ENCODE data around the gene CACNA1B. TPM values are rescaled to one million over a fixed set of nuclear protein-coding genes. Genes with fewer than 3 reads are reported as not detected.
"Not testable (repeated sequence)": the region's sequence is repeated elsewhere in the genome, so short reads cannot be mapped to it uniquely, and the experiment has no call there.

CACNA1B gene
- polyA plus RNA-seq (2011; rRNA removed), result 0.01 TPM in 1 of 2 replicates, not detected in the other
- 0.05 and 0.43 TPM in 2 replicates for polyA minus RNA-seq (2011; rRNA and poly(A)+ RNA removed)

DNA sequence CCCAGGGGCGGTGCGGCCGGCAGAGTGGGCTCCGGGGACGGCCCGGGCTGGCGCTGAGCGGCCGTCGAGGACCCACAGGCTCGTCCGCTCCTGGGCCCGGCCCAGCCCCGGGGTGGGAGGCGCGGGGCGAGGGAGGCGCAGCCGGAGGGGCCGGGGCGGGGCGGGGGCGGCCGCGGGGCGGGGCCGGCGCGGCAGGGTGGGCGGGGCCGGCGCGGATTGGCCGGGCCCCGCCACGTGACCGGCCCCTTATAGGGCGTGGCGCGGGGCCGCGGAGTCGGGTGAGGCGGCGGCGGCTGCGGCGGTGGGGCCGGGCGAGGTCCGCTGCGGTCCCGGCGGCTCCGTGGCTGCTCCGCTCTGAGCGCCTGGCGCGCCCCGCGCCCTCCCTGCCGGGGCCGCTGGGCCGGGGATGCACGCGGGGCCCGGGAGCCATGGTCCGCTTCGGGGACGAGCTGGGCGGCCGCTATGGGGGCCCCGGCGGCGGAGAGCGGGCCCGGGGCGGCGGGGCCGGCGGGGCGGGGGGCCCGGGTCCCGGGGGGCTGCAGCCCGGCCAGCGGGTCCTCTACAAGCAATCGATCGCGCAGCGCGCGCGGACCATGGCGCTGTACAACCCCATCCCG is at the start of gene CACNA1B:
TSS of gene CACNA1B (plus strand) at position 277 of the 617 bp plus-strand sequence. CDS start at position 429, 152 bp downstream.
- H3K27me3 ChIP-seq (ENCODE audit: control insufficient read depth, insufficient read depth, low read length); POLR2A ChIA-PET; H3K27ac ChIP-seq (ENCODE audit: low read depth, low read length); CTCF ChIA-PET; DNase-seq (ENCODE audit: low read depth, low spot score): not testable (repeated sequence)
- Histone ChIP-seq H3K4me3 (ENCODE audit: low read depth, low read length) (peak within 1 kb of the TSS; percentile 17; the same call in 1 of the 2 replicates), H3K9me3 (ENCODE audit: control insufficient read depth, insufficient read depth, low read length) (peaks cover 47% of the 10 kb centered on the region; the same call in 1 of the 2 replicates)

DNA sequence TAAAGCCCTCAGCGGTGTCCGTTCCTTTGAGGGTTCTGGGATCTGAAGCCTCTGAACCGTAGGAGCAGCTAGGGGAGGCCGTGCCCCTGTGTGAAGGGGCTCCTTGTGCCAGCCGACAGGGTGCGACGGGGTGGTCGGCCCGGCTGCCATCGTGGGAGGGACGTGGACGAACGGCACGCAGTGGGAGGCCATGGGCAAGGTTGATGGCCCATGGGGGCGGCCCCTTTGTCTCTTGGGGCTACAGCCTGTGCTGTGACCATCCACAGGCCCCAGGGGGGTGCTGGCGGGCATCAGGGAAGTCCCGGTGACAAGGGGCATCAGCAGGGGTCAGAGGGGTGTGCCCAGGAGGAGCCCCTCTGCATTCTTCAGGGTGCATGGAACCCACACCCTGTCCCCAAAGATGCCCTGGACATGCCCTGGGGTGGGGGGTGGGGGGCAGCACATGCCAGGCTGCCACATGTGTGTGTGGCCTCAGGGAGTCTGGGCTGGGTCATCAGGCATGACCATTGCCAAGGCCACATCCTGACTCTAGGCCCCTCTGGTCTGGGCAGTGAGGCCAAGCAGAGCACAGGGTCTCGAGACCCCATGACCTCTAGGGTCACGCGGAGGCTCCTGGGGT is 49.6 kb upstream of the CACNA1B start:
- Histone ChIP-seq H3K27ac (ENCODE audit: low read depth, low read length) (no peak overlapping the region), H3K9me3 (ENCODE audit: control insufficient read depth, insufficient read depth, low read length) (peaks cover 24% of the 10 kb centered on the region; the same call in 1 of the 2 replicates), H3K27me3 (ENCODE audit: control insufficient read depth, insufficient read depth, low read length) (no peaks in the 10 kb centered on the region), H3K4me3 (ENCODE audit: low read depth, low read length) (no peak overlapping the region)
- CTCF ChIA-PET, result no interaction called here
- no peak for DNase-seq (ENCODE audit: low read depth, low spot score)
- TF ChIP-seq, protein P1, sequence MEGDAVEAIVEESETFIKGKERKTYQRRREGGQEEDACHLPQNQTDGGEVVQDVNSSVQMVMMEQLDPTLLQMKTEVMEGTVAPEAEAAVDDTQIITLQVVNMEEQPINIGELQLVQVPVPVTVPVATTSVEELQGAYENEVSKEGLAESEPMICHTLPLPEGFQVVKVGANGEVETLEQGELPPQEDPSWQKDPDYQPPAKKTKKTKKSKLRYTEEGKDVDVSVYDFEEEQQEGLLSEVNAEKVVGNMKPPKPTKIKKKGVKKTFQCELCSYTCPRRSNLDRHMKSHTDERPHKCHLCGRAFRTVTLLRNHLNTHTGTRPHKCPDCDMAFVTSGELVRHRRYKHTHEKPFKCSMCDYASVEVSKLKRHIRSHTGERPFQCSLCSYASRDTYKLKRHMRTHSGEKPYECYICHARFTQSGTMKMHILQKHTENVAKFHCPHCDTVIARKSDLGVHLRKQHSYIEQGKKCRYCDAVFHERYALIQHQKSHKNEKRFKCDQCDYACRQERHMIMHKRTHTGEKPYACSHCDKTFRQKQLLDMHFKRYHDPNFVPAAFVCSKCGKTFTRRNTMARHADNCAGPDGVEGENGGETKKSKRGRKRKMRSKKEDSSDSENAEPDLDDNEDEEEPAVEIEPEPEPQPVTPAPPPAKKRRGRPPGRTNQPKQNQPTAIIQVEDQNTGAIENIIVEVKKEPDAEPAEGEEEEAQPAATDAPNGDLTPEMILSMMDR (IDR thresholded peaks at IDR 0.05; ENCODE audit: low read depth, low read length), result no peak
- POLR2A ChIA-PET, result no interaction called here

DNA sequence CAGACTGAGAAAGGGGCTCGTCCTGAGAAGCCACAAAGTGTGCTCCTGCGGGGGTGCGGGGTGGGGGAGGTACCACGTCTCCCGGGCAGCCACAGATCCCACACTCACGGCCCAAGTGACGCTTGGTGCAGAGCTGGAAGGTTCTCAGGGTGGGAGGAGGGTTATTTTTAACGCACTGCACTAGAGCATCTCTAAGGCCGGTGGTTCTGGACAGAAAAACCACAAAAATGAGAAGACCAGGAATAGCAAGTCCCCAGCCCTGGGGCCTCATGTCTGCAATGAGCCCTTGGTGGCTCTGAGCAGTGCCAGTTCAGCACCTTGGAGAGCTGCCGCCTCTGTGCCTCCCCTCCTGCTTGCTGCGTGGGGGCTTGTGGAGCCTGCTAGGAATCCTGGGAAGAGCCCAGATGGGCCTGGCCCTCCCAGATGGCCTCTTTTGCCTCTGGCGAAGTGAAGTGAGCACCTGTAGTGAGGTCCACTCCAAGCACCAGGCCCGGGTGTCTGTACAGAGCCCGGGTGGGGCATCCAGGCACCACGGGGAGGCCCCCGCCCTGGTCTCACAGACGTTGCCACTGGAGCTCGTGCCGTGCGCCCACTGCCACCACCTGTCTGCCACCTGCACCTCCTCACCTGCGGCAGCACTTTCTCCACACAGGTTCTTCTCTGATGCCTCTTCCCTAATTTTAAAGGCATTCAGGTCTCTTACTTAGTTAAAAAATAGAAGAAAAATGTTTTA is 48.9 kb upstream of the CACNA1B start:
- Histone ChIP-seq H3K27me3 (ENCODE audit: control insufficient read depth, insufficient read depth, low read length) (no peaks in the 10 kb centered on the region), H3K4me3 (ENCODE audit: low read depth, low read length) (no peak overlapping the region), H3K9me3 (ENCODE audit: control insufficient read depth, insufficient read depth, low read length) (peaks cover 27% of the 10 kb centered on the region; the same call in 1 of the 2 replicates), H3K27ac (ENCODE audit: low read depth, low read length) (no peak overlapping the region)
- TF ChIP-seq, protein P1 (IDR thresholded peaks at IDR 0.05; ENCODE audit: low read depth, low read length), result no peak
- ChIA-PET CTCF (no interaction called here), POLR2A (no interaction called here)
- DNase-seq (ENCODE audit: low read depth, low spot score), result no peak

DNA sequence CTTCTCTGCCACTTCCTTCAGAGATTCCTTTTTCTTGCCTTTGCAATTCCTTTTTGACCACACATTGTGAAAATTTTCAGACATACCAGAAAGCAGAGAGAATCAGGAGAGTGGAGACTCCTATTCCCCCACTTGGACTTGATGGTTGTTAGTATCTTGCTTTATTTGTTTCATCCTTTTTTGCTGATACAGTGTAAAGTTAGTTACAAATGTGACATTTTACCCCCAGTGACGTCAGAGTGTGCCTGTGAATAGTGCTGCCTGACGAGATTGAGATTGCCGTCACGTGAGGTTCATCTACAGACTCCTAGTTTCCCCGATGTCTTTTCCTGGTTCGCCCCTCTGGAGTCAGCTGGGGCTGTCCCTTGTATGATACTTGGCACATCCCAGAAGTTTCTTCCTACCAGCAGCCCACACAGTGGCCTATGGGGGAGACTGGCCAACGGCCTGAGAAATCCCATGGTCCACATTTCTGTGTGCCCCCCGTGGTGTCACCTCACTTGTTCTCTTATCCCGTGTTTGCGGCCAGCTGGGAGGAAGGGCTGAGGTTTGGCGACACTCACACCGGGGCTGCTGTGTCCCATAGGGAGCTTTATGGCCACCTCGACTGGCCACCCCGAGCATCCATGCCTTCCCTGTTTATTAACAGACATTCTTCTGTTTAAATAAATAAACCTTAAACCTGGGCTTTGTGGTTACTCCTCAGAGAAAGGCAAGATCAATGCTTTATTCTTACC is 48.2 kb upstream of the CACNA1B start:
- no peak overlapping the region for H3K4me3 ChIP-seq (ENCODE audit: low read depth, low read length)
- ChIA-PET POLR2A (no interaction called here), CTCF (no interaction called here)
- DNase-seq (ENCODE audit: low read depth, low spot score), result no peak
- TF ChIP-seq, protein P1 (IDR thresholded peaks at IDR 0.05; ENCODE audit: low read depth, low read length), result no peak
- H3K9me3 ChIP-seq (ENCODE audit: control insufficient read depth, insufficient read depth, low read length), result peaks cover 35% of the 10 kb centered on the region; the same call in 1 of the 2 replicates
- H3K27me3 ChIP-seq (ENCODE audit: control insufficient read depth, insufficient read depth, low read length), result no peaks in the 10 kb centered on the region
- H3K27ac ChIP-seq (ENCODE audit: low read depth, low read length), result no peak overlapping the region

DNA sequence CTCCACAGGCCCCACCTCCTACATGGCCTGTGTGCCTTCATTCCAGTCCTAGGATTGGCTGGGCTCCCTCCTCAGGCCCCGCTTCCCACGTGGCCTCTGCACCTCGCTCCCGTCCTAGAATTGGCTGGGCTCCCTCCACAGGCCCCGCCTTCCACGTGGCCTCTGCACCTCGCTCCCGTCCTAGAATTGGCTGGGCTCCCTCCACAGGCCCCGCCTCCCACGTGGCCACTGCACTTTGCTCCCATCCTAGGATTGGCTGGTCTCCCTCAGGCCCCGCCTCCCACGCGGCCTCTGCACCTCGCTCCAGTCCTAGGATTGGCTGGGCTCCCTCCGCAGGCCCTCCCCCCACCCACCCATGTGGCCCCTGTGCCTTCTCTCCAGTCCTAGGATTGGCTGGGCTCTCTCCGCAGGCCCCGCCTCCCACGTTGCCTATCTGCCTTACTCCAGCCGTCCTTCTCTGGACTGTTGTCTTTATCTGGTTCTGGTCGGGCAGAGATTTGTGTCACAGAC is 45.3 kb upstream of the CACNA1B start:
- no peak for DNase-seq (ENCODE audit: low read depth, low spot score)
- POLR2A ChIA-PET, result no interaction called here
- Histone ChIP-seq H3K27me3 (ENCODE audit: control insufficient read depth, insufficient read depth, low read length) (no peaks in the 10 kb centered on the region), H3K27ac (ENCODE audit: low read depth, low read length) (no peak overlapping the region), H3K9me3 (ENCODE audit: control insufficient read depth, insufficient read depth, low read length) (peaks cover 22% of the 10 kb centered on the region; the same call in 1 of the 2 replicates), H3K4me3 (ENCODE audit: low read depth, low read length) (no peak overlapping the region)
- TF ChIP-seq, protein P1 (IDR thresholded peaks at IDR 0.05; ENCODE audit: low read depth, low read length), result no peak
- CTCF ChIA-PET, result no interaction called here

Measured in AG04450 (cell line).